Activated CD4-positive, alpha-beta T cell treated with anti-CD3 and anti-CD28 coated beads, Interleukin-2, amount 50 U/mL, for 24 hours (primary cell): ENCODE data around the gene DCLRE1C.
"Not testable (repeated sequence)": the region's sequence is repeated elsewhere in the genome, so short reads cannot be mapped to it uniquely, and the experiment has no call there.

ENCODE experiments used
- DNase-seq, 2 donors: peaks; one replicate each; pipeline ENCODE4 v3.0.0-alpha.2; 2020; ENCODE audit warnings: low read depth in 1 of 2, low spot score in 1 of 2

Gene DCLRE1C

GRCh38 chr10:14945108-14945507 is 8.8 kb downstream of the DCLRE1C start:
- DNase-seq = no peak

DNA sequence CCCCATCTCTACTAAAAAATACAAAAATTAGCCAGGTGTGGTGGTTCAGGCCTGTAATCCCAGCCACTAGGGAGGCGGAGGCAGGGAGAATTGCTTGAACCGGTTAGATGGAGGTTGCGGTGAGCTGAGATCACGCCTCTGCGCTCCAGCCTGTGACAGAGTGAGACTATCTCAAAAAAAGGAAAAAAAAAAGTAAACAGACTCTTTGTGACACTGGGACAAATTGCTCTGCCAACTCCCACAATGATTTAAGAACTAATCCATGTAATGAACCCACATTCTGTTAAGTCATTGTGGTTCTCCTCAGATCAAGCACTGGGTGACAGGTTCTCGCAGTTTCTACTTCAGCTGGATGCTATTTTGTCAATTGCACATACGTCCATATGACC is 11.0 kb downstream of the DCLRE1C start:
- DNase-seq = not testable (repeated sequence)

DNA sequence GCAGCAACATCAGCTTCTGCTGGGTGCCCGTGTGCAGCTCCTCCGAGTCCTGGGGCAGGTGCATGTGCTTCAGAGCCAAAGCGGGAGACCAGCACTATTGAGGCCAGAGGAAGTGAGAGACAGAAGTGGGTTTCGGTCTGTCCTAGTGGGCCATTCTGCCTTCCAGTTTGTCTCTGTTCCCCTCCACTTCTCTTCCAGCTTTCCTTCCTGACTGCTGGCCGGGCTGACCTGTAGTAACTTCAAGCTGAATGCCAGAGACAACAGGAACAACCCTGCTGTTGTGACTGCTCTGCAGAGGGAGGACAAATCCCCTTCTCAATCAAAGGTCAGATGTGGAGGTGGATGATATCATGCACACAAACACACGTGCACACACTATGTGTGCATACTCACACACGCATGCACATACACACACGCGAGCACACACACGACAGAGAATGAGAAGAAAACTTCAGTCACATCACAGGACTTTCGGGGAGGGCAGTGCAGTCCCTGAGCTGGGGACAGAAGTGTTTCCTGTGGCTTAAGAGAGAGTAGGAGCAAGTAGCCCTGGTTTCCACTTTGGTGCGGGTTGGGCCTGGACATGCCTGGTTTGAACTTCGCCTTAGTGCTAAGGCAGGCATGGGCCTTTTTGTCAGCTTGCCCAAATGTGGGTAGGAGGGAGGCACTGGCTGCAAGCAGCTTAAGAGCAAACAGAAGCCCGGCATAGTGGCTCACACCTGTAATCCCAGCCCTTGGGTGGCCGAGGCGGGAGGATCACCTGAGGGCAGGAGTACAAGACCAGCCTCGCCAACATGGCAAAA is 11.5 kb downstream of the DCLRE1C start:
- not testable (repeated sequence) for DNase-seq

DNA sequence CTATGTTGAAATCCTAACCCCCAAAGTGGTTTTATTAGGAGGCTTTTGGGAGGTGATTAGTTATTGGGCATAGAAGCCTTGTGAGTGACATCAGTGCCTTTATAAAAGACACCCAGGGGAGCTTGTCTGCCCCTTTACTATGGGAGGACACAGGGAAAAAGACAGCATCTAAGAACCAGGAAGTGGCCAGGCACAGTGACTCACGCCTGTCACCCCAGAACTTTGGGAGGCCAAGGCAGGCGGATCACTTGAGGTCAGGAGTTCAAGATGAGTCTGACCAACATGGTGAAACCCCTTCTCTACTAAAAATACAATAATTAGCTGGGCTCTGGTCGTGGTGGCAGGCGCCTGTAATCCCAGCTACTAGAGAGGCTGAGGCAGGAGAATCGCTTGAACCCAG is 14.9 kb downstream of the DCLRE1C start:
- DNase-seq = not testable (repeated sequence)

- no peak for DNase-seq
Measured at GRCh38 chr10:14936584-14936983, 17.3 kb downstream of the DCLRE1C start.

DNA sequence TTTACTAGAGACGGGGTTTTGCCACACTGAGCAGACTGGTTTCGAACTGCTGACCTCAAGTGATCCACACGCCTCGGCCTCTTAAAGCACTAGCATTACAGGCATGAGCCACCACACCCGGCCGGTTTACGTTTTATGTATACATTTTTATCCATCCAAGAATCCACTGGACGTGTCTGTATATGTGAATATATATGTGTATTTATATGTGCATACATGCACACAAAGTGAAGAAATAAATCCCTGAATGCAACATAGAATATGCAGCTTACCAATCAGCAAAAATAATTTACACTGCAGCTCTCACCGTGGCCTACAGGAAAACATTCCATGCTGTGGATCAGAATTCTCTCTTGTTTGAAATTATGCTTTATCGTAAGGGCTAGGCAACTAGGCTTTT is 23.3 kb downstream of the DCLRE1C start:
- DNase-seq = no peak

DNA sequence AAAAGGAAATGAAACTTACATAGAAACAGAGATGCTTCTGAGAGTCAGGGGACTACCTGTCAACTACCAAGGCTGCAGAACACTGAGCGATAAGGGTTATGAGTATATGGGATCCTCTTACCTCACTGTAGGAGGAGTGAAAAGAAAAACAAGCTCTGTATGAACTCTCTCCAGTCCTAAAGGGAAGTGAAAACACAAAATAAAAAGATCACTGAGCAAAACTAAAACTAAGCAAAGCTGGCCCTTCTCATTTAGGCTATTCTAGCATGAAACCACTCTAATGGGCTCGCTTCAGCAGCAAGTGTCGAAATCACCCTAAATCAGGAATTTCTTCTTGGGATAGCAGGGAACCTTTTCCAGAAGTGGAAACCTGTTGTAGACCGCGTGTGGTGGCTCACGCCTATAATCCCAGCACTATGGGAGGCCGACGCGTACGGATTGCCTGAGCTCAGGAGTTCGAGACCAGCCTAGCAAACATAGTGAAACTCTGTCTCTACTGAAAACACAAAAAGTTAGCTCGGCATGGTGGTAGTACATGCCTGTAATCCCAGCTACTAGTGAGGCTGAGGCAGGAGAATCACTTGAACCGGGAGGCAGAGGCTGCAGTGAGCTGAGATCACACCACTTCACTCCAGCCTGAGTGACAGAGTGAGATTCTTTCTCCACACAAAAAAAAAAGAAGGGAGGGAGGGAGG is 27.0 kb downstream of the DCLRE1C start:
- DNase-seq = no peak

DNA sequence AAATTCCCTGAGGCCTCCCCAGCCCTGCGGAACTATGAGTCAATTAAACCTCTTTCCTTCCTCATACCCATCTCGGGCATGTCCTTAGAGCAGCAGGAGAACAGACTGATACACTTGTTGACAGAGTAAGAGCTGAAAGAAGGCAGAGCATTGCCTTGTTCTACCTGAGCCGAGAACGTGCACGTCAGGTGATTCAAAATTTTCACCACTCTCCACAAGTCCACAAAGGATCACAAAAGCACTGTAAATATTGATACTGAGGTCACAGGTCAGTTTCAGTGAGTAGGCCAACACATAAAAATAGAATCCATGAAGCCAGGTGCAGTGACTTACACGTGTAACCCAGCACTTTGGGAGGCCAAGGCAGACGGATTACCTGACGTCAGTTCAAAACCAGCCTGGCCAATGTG is 27.8 kb downstream of the DCLRE1C start:
- no peak for DNase-seq

DNA sequence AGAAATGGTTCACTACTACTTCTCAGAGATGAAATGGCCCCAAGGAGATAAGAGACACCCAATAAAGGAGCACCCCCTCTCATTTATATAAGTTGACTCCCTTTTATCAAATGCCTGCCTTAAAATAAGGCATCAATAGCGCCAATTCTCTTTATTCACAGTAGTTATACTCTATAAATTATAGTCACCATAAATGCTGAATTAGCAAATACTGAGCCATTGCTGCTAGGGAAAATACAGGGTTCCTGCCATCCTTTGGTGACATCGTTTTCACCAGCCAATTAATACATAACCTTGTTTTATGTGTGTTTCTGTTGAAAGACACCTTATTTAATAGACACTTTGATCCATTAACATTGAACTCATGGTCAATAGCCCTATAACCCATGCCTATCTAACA is 28.6 kb downstream of the DCLRE1C start:
- no peak for DNase-seq

- no peak for DNase-seq
Measured at GRCh38 chr10:14924013-14924412, 29.9 kb downstream of the DCLRE1C start.

- DNase-seq = no peak
Measured at GRCh38 chr10:14918964-14919363, 34.9 kb downstream of the DCLRE1C start.

GRCh38 chr10:14917827-14918226 is 36.1 kb downstream of the DCLRE1C start:
- no peak for DNase-seq

DNA sequence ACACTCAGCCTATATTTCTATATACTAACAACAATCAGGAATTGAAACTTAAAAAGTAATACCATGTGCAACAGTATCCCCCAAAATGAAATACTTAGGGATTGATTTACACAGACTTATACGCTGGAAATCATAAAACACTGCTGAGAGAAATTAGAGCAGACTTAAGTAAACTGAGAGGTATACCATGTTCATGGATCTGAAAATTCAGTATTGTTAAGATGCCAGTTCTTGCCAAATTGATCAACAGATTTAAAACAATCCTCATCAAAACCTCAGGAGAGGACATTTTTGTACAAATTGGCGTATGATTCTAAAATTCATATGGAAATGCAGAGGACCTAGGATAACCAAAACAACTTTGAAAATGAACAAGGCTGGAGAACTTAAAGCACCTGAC is 37.3 kb downstream of the DCLRE1C start:
- DNase-seq = no peak

- DNase-seq = no peak
Measured at GRCh38 chr10:14911801-14912200, 42.1 kb downstream of the DCLRE1C start.

- DNase-seq = no peak
Measured at GRCh38 chr10:14910953-14911352, 42.9 kb downstream of the DCLRE1C start.

- no peak for DNase-seq
Measured at GRCh38 chr10:14909101-14909500, 44.8 kb downstream of the DCLRE1C start.

DNA sequence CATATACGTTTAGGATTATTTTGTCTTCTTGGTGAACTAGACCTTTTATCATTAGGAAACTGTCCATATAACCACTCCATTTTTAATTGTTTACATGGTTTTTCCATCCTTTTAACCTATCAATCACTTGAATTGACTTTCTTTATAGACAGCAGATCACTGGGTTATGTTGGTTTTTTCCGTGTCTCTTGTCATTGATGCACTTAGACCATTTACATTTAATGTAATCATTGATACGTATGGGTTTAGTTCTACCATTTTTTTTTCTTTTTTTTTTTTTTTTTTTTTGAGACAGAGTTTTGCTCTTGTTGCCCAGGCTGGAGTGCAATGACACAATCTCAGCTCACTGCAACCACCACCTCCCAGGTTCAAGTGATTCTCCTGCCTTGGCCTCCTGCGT is 46.3 kb downstream of the DCLRE1C start:
- DNase-seq = not testable (repeated sequence)

- DNase-seq = no peak
Measured at GRCh38 chr10:14906765-14907164, 47.1 kb downstream of the DCLRE1C start.

DNA sequence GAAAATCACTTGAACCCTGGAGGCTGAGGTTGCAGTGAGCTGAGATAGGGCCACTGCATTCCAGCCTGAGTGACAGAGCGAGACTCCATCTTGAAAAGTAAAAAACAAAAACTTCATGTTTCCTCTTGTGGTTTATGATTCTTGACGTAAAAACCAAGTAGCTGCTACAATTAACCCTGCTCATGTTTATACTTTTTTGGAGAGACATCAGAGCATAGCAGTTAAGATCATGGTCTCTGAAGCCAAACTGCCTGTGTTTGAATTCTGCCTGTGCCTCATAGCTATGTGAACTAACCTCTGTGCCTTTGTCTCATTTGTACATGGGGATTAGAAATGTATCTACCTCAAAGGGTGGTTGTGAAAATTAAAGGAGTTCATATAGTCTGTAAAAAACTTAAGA is 48.0 kb downstream of the DCLRE1C start:
- no peak for DNase-seq

DNA sequence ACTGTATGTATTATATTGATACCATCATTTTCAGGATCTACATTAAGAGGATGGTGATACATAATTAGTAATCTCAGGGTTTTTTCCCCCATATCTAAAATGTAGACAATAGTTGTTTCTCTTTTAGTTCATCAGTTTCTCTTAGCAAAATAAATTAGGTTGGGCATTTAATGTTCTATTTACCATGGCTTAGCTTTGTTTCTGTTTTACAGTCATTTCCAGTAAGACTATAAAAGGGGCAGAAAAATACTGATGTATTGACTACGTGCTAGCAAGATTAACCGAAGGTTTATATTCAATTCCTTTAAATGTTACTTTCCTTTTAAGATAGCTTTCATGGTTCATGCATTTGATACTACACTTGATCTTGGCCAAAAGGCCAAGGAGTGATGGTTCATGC is 49.0 kb downstream of the DCLRE1C start:
- no peak for DNase-seq

GRCh38 chr10:14904316-14904732 is 49.6 kb downstream of the DCLRE1C start:
- DNase-seq = no peak

GRCh38 chr10:14891151-14891550 is 62.7 kb downstream of the DCLRE1C start:
- no peak for DNase-seq

DNA sequence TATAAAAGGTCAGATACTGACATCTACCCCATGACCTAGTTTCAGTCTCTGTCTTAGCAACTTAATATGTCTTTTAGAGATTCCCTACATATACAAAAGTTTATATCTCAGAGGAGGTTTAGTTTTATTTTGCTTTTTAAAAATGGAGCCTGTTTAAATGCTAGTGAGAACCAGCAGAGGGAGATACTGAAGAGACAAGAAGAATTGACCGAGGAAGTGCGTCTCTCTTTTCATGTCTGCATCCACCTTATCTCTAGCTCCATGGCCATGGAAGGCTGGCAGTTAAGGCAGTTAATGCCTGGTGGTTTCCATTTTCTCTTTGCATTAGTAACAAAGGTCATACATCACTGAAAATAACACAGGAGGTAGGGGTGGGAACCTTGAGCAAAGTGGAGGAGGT is 64.6 kb downstream of the DCLRE1C start:
- no peak for DNase-seq
